Lower lobe of right lung (tissue), 2 donors: ENCODE results near the gene DPYD. TPM values are rescaled to one million over a fixed set of nuclear protein-coding genes. Genes with fewer than 3 reads are reported as not detected.

Source experiments
- ATAC-seq, 2 donors: fragments of 200-7000 bp; cut with Tn5 transposase; one replicate each; pipeline ENCODE4 v1.9.1; 2020 to 2022; ENCODE audit warnings: mild to moderate bottlenecking in 2 of 2, moderate library complexity in 2 of 2
- DNase-seq: peaks from one replicate; pipeline ENCODE4 v3.0.0-alpha.2; 2020
- H3K27ac ChIP-seq: fragments of 200-600 bp; one replicate; pipeline ENCODE4 v1.8.0; 2022
- H3K27me3 ChIP-seq: fragments of 200-600 bp; one replicate; pipeline ENCODE4 v1.8.0; 2022; ENCODE audit warnings: low read depth
- H3K36me3 ChIP-seq: fragments of 200-600 bp; one replicate; pipeline ENCODE4 v1.8.0; 2022; ENCODE audit warnings: mild to moderate bottlenecking
- H3K4me1 ChIP-seq: fragments of 200-600 bp; one replicate; pipeline ENCODE4 v1.8.0; 2022
- H3K4me3 ChIP-seq: fragments of 200-600 bp; one replicate; pipeline ENCODE4 v1.8.0; 2022; ENCODE audit warnings: mild to moderate bottlenecking
- H3K9me3 ChIP-seq: fragments of 200-600 bp; one replicate; pipeline ENCODE4 v1.8.0; 2022
- intact Hi-C: fragments of 100-400 bp; cut with DNase I; formaldehyde crosslinking; loops from one replicate; pipeline ENCODE4 v1.11.0; 2022
- total RNA-seq: library from RNA; stranded (reverse); fragmentation: NEBNext Ultra II Directional; extraction: Animal tissue kit (Norgen Biotek cat#: 25700); gene quantifications from one replicate; pipeline ENCODE4 v1.2.1, GENCODE V29; 2021
- TF ChIP-seq, protein P1 (sequence below): fragments of 200-600 bp; IDR thresholded peaks from one replicate; pipeline ENCODE4 v1.8.0; 2022; ENCODE audit warnings: antibody characterized with exemption, mild to moderate bottlenecking
- donor health status: DM: no; HTN: yes; CAD: no; lungs with severe emphysema.

The DPYD gene
- total RNA-seq, 1 donor from 2014 or later = 91.9 TPM

DNA sequence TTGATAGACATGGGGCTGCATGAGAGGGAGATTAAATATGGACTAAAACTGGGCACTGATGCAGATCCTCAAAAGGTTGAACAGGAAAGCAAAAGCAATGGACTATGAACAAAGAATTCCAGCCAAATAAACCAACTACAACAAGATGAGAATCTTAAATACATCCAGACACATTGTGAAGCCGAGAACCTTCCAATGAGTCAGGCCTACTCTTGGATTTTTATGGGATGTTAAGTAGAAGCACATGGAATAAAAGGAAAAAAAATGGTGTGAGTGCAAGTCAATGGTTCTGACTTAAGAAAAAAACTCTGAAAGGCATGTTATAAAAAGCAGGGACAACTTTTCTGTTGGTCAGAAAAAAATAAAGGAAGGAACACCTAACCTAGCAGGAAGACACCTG lies 227.2 kb downstream of the DPYD start:
- no peak overlapping the region for H3K4me3 ChIP-seq
- TF ChIP-seq, protein P1, sequence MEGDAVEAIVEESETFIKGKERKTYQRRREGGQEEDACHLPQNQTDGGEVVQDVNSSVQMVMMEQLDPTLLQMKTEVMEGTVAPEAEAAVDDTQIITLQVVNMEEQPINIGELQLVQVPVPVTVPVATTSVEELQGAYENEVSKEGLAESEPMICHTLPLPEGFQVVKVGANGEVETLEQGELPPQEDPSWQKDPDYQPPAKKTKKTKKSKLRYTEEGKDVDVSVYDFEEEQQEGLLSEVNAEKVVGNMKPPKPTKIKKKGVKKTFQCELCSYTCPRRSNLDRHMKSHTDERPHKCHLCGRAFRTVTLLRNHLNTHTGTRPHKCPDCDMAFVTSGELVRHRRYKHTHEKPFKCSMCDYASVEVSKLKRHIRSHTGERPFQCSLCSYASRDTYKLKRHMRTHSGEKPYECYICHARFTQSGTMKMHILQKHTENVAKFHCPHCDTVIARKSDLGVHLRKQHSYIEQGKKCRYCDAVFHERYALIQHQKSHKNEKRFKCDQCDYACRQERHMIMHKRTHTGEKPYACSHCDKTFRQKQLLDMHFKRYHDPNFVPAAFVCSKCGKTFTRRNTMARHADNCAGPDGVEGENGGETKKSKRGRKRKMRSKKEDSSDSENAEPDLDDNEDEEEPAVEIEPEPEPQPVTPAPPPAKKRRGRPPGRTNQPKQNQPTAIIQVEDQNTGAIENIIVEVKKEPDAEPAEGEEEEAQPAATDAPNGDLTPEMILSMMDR = no peak
- H3K27ac ChIP-seq = no peak overlapping the region
- intact Hi-C loops = no loop called here
- ATAC-seq (no peak), DNase-seq (no peak)
- no peaks in the 10 kb centered on the region for H3K27me3 ChIP-seq
- H3K9me3 ChIP-seq = no peaks in the 10 kb centered on the region
- H3K4me1 ChIP-seq = no peaks in the 10 kb centered on the region
- peaks cover 8% of the 10 kb centered on the region for H3K36me3 ChIP-seq

DNA sequence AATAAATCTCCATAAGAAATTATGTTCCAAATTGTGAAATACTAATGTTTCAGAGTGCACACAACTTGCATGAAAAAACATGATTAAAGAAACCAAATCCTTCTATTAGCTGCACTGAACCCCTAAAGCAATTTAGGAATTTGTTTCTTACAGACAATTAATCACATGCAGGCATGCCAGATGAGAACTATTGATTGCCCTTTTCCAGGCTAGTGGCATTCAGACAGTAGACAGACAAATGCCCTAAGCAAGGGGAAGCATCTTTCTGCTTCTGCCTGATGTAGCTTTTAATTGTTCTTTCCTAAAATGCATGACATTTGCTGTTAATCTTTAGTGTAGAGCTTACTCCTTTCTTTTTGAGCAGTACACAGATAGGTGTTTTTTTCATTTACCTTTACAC lies 229.5 kb downstream of the DPYD start:
- DNase-seq = no peak
- intact Hi-C loops = no loop called here
- H3K27ac ChIP-seq = no peak overlapping the region
- H3K36me3 ChIP-seq = peaks cover 11% of the 10 kb centered on the region
- TF ChIP-seq, protein P1 = no peak
- H3K4me3 ChIP-seq = no peak overlapping the region
- H3K9me3 ChIP-seq = no peaks in the 10 kb centered on the region
- no peaks in the 10 kb centered on the region for H3K4me1 ChIP-seq
- H3K27me3 ChIP-seq = no peaks in the 10 kb centered on the region
- no peak for ATAC-seq

DNA sequence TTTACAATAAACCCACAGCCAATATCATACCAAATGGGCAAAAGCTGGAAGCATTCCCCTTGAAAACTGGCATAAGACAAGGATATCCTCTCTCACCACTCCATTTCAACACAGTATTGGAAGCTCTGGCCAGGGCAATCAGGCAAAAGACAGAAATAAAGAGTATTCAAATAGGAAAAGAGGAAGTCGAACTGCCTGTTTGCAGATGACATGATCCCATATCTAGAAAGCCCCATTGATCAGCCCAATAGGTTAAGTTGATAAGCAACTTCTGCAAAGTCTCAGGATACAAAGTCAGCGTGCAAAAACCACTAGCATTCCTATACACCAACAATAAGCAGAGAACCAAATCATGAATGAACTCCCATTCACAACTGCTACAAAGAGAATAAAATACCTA lies 235.5 kb downstream of the DPYD start:
- peaks cover 3% of the 10 kb centered on the region for H3K36me3 ChIP-seq
- H3K4me1 ChIP-seq = no peaks in the 10 kb centered on the region
- no peak overlapping the region for H3K4me3 ChIP-seq
- intact Hi-C loops = no loop called here
- H3K27ac ChIP-seq = no peak overlapping the region
- DNase-seq = no peak
- no peak for ATAC-seq
- no peaks in the 10 kb centered on the region for H3K9me3 ChIP-seq
- TF ChIP-seq, protein P1 = no peak
- no peaks in the 10 kb centered on the region for H3K27me3 ChIP-seq

DNA sequence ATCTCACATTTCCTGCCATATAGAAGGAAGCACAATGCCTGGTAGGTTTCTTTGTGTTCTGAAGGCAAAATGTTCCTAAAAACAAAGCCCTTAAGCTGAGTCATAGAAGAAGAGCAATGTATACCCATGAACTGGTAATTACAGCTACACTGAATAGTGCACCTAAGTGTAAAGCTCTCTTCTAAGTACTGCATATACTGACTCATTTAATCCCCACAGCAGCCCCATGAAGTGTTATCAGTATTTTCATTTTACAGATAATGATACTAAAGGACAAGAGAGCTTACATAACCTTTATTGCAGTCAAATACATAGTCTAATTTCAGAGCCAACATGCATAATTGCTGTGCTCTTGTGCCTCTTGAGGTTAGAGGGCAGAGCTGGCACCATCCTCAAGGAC lies 239.9 kb downstream of the DPYD start:
- no peak overlapping the region for H3K27ac ChIP-seq
- peaks cover 18% of the 10 kb centered on the region for H3K36me3 ChIP-seq
- H3K4me3 ChIP-seq = no peak overlapping the region
- TF ChIP-seq, protein P1 = no peak
- ATAC-seq (peak in 1 of 2 donors; percentile 62), DNase-seq (no peak)
- H3K4me1 ChIP-seq = no peaks in the 10 kb centered on the region
- no peaks in the 10 kb centered on the region for H3K27me3 ChIP-seq
- intact Hi-C loops = no loop called here
- H3K9me3 ChIP-seq = no peaks in the 10 kb centered on the region

DNA sequence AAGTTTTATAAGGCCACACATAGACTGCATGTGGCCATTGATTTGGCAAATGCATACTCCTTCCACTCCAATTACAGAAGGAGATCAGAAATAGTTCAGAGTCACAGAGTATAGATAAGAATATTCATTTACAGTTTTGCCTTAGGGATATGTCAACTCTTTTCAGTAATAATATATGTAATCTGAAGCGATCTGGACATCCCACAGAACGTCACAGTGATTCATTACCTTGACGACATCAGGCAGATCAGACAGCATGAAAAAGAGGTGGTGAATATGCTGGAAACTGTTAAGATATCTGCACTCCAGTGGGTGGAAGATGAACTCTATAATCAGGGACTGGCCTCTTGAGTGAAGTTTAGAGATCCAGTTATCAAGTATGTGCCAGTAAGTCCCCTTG lies 240.4 kb downstream of the DPYD start:
- Histone ChIP-seq H3K4me1 (no peaks in the 10 kb centered on the region), H3K4me3 (no peak overlapping the region), H3K9me3 (no peaks in the 10 kb centered on the region), H3K36me3 (peaks cover 18% of the 10 kb centered on the region), H3K27me3 (no peaks in the 10 kb centered on the region), H3K27ac (no peak overlapping the region)
- DNase-seq (no peak), ATAC-seq (no peak)
- TF ChIP-seq, protein P1 = no peak
- intact Hi-C loops = no loop called here

DNA sequence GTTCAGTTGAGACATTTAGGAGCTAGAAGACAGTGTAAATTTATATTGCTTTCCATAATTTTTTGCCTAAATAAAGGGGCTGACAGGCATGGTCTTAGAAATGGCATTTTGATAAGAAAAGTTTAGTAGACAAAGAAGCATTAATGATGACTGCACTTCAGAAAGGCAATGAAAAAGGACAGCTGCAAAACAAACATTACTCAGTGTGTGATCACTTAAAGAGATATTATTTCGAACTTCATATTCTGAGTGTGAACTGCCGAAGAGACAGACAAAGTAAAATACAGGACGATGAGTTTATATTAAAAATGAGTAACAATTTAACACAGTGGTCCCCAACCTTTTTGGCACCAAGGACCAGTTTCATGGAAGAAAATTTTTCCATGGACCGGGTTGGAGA lies 243.1 kb downstream of the DPYD start:
- H3K36me3 ChIP-seq = peaks cover 18% of the 10 kb centered on the region
- no peak for DNase-seq
- H3K27me3 ChIP-seq = no peaks in the 10 kb centered on the region
- no peaks in the 10 kb centered on the region for H3K9me3 ChIP-seq
- intact Hi-C loops = no loop called here
- ATAC-seq = no peak
- no peak overlapping the region for H3K4me3 ChIP-seq
- no peak overlapping the region for H3K27ac ChIP-seq
- TF ChIP-seq, protein P1 = no peak
- no peaks in the 10 kb centered on the region for H3K4me1 ChIP-seq
